Measurements from ENCODE around the gene C3orf80. TPM values are rescaled to one million over a fixed set of nuclear protein-coding genes. Genes with fewer than 3 reads are reported as not detected.
"Not testable (repeated sequence)": the region's sequence is repeated elsewhere in the genome, so short reads cannot be mapped to it uniquely, and the experiment has no call there.

C3orf80 gene
- polyA plus RNA-seq, 10 donors, result 0.11 to 0.45 (median 0.30) TPM; not detected in 1

DNA sequence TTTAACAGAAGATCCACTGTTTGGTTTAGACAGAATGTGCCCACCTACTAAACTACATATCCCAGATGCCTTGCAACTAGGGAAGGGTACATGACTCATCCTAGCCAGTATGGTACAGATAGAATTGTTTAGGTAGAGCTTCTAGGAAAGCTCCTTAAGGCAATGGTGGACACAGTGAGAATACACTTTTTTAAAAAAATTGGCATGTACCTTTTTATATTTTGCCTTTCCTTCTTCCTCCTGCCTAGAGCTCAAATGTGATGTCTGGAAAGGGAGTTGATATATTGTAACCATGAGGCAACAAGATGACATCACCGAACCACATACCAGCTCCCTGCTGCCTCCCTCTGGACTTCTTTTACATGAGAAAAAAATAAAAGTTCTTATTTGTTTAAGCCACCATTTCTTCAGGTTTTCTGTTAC, 14.4 kb upstream of the C3orf80 start:
- no peak for DNase-seq

DNA sequence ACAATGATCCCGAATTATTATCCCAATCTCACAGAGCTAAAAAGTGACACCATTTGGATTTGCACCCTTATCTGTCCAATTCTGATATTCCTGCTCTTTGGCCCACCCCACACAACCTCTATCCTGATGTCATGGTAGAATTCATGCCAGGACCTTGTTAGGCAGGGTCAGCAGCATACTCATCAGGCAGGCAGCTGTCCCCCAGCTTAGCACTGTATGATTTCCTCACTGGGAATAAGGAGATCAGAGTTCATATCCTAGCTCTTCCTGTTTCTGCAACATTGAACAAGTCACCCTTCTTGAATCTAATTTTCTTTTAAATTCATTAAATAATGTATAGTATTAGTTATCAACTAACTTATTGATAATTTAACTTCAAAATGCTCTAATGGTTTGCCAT, 12.0 kb upstream of the C3orf80 start:
- no peak for DNase-seq

DNA sequence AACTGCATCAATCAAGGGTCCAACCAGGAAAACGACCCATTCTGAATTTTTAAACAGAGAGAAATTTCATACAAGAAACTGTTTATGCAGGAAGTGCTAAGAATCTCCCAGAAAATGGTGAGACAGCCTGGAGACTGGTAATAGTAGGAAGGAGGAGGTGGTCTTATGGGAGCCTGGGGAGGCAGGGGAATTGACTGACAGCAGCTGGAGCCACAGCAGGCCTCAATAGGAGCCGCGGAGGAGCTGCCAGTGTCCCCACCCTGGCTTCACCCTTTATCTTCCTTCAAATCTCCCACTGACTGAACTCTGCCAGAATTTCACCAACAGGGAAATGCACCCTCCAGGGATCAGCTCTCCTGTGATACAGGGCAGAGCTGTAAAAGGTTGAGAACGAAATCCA, 7.5 kb upstream of the C3orf80 start:
- DNase-seq, result no peak

GRCh38 chr3:160218136-160218535, 7.1 kb upstream of the C3orf80 start:
- DNase-seq, result no peak

- DNase-seq, result no peak
These were observed 5.2 kb upstream of the C3orf80 start for GRCh38 chr3:160220038-160220437.

DNA sequence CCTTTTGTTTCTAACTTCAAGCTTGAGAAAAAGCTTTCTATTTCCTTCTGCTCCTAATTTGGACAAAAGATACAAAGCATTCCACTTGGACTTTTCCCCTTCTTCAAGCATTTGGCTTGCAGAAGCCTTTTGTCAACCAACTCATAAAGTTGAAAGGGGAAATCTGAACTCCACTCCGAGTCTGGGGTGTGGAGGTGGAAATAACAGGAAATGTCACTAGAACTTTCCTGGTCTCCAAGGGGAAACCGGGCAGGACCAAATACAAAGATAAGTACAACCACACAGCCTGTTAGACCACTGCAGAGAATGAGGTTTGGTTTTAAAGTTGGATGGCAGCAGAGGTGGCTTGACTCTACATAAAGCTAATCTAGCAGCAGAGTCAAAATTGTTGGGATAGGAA, 4.2 kb upstream of the C3orf80 start:
- no peak for DNase-seq

DNA sequence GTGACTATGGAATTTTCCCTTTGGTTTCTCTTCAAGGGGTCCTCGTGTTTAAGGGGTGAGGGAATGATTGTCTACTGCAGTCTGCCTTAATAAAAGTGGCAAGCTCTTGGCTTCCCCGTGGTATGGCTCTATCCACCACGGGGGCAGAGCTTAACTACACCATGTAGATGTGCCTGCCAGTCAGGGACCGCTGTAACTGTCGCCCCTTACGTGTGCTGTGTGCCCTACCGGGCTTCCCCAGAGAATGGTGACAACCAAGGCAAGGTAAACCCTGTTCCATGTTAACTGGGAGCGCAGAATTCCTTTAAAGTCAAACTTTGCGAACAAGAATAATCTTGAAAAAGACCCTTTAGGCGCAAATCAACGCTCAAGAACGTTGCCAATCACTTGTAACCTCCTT, 966 bp upstream of the C3orf80 start:
- peak in 1 of 3 donors; percentile 24 for DNase-seq

- no peak for DNase-seq
These were observed 429 bp upstream of the C3orf80 start for GRCh38 chr3:160224811-160225175.

- DNase-seq, result peak in 1 of 3 donors; percentile 47
These were observed 1.0 kb downstream of the C3orf80 start for GRCh38 chr3:160226026-160226907.

DNA sequence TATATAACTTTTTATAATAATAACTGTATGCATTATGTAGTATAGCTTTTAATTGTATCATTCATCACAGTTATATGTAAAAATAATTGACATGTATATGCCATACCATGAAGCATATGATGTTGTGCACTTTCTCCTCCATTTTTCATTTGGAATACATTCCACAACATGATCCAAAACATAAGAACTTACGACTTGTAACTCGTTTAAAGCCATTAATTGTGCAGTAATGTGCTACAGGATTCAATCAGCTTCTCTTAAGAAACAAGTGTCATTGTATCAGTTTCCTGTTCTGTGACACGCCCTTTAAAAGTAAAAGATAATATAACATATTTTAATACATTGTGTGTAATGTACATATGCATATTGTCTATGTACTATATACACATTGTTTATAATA, 2.2 kb downstream of the C3orf80 start:
- DNase-seq, result no peak

- no peak for DNase-seq
These were observed 6.8 kb downstream of the C3orf80 start for GRCh38 chr3:160232014-160232413.

- not testable (repeated sequence) for DNase-seq
These were observed 15.5 kb downstream of the C3orf80 start for GRCh38 chr3:160240719-160241118.

DNA sequence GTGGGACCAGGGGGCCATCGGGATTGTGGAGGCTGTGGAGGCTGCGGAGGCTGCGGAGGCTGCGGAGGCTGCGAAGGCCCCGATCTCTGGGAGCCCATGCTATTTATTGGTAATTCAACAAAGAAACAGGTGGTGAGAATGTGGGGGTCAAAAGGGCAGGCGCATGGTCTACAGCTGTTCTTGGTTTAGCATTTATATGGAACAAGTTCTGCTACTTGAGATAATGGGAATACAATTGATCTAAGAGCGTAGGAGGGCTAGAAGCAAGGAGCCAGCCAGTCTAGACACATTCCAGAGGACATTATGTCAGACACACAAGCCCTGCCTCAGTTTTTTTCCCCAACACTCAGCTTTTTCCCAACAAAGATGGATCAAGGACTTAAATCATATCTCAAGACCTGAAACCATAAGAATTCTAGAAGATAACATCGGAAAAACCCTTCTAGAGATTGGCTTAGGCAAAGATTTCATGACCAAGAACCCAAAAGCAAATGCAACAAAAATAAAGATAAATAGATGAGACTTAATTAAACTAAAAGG, 20.1 kb downstream of the C3orf80 start:
- no peak for DNase-seq

- DNase-seq, result no peak
These were observed 22.5 kb downstream of the C3orf80 start for GRCh38 chr3:160247766-160248165.

DNA sequence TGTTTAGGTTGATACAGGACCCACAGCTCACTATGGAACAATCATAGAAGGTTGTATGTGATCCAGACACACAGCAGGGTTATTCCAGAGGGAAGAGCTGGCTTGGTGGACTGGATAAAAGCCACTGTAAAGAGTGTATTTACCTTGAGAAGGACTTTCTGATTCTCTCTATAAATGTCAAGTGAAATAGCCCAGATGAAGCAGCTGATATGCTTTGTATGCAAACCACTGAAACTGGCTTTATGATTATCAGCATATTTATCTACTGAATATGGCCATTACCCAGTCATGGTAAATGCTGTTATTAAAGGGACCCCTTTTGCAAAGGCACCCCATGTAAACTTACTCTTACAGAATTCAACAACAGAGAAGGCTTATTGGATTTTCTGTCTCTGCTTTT, 28.1 kb downstream of the C3orf80 start:
- no peak for DNase-seq

DNA sequence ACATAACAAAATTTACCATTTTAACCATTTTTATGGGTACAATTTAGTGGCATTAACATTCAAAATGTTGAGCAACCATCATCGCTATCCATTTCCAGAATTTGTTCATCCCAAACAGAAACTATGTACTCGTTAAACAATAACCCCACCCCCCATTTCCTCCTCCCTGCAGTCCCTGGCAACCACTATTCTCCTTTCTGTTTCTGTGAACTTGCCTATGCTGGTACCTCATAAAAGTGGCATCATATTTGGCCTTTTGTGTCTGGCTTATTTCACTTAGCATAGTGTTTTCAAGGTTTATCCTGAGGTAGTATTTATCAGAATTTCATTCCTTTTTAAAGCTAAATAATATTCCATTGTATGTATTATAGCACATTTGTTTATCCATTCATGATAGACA, 32.4 kb downstream of the C3orf80 start:
- DNase-seq, result no peak

GRCh38 chr3:160259589-160259988, 34.4 kb downstream of the C3orf80 start:
- DNase-seq, result no peak

DNA sequence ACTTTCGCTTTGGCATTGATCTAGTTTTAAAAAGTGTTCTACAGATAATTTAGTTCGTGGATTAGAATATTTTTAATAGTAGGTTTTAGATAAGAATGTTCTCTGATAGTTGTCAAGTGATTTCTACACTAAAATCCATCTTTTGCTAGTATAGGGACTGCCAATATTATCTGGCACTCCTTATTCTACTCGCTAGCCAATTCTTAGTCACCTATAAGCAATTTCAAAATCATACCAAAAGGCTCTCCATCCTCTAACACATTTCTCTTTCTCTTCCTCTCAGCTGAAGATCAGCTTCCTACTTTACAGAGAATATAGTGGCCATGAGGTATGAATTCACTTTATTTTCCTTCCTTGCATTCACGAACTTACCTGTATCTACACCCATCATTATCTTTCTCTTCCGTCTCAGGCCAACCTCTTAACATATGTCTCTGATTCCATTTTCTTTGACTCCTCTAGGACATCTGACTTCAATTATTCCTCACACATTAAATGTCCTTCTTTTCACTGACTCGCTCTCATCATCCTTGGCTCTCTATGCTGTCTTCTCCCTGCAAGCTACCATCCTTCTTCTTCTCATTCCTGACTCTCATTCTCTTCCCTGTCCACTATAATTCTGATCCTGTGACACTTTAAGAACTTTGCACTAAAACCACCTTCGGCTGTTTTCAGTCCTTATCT, 35.5 kb downstream of the C3orf80 start:
- DNase-seq, result peak in 2 of 3 donors; percentile 3 to 14

- no peak for DNase-seq
These were observed 39.9 kb downstream of the C3orf80 start for GRCh38 chr3:160265088-160265487.

Data from muscle of back (tissue), 11 donors.